Panc1 (cell line): ENCODE data around the gene AGGF1.

ENCODE experiments used
- POLR2AphosphoS5 ChIP-seq: IDR thresholded peaks from 2 replicates; pipeline ENCODE4 v1.6.1; 2012; ENCODE audit warnings: mild to moderate bottlenecking, low read depth, low read length, moderate library complexity
- TCF7L2 ChIP-seq: IDR thresholded peaks from 2 replicates; pipeline ENCODE4 v1.6.1; 2011; ENCODE audit warnings: mild to moderate bottlenecking, low read depth, low read length, inconsistent platforms
- TF ChIP-seq, protein P1 (sequence below): fragments of 450-650 bp; IDR thresholded peaks from 2 replicates; pipeline ENCODE4 v1.5.1; 2017; ENCODE audit warnings: mild to moderate bottlenecking

DNA sequence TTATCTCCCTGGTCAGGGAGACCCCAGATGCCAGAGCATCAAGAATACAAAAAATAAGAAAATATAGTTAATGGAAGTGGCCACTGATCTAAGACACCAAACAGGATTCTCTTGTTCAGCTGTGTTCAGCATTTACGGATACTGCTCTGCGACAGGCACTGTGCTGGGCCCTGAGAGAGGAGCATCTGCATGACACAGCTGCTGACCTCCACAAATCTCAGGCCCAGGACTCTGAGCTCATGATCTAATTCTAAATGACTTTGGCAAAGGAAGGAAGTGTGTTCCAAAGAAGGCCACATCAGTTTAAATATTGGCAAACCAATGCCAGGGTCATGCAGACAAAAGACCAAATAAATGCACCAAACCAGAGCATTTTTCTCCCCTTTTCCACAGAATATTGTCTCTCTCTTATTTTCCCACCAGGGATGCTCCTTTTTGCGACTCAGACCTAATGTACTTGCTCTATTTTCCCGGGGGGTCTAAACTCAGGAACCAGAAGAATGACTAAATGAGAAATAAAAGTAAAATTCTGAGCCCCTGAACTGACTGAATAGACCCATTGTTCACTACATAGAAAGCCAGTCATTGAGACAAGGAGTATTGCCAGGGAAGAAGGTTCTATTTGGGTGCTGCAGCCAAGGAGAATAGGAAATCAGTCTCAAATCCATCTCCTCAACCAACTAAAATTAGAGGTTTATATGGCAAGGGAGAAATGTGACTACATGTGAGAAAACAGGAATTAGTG is 1.4 kb upstream of the AGGF1 start:
- TF ChIP-seq, protein P1, sequence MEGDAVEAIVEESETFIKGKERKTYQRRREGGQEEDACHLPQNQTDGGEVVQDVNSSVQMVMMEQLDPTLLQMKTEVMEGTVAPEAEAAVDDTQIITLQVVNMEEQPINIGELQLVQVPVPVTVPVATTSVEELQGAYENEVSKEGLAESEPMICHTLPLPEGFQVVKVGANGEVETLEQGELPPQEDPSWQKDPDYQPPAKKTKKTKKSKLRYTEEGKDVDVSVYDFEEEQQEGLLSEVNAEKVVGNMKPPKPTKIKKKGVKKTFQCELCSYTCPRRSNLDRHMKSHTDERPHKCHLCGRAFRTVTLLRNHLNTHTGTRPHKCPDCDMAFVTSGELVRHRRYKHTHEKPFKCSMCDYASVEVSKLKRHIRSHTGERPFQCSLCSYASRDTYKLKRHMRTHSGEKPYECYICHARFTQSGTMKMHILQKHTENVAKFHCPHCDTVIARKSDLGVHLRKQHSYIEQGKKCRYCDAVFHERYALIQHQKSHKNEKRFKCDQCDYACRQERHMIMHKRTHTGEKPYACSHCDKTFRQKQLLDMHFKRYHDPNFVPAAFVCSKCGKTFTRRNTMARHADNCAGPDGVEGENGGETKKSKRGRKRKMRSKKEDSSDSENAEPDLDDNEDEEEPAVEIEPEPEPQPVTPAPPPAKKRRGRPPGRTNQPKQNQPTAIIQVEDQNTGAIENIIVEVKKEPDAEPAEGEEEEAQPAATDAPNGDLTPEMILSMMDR, result no peak
- TF ChIP-seq TCF7L2 (no peak), POLR2AphosphoS5 (no peak)
